RPMI7951 (cell line): Measurements from ENCODE around the gene PTH2. TPM values are rescaled to one million over a fixed set of nuclear protein-coding genes. Genes with fewer than 3 reads are reported as not detected.
"Not testable (repeated sequence)": the region's sequence is repeated elsewhere in the genome, so short reads cannot be mapped to it uniquely, and the experiment has no call there.

ENCODE experiments used
- DNase-seq: peaks from one replicate; pipeline ENCODE4 v3.0.0-alpha.2; 2012; ENCODE audit warnings: low read depth
- total RNA-seq: library from RNA; depleted of rRNA; stranded (reverse); fragments of >200 nt; shearing (Covaris generic); gene quantifications from 2 replicates; pipeline ENCODE4 v1.2.3, GENCODE V29; 2014; rRNA removed

PTH2 gene
- not detected in 2 replicates for total RNA-seq

- DNase-seq: no peak
Measured at GRCh38 chr19:49423071-49423984, at the start of gene PTH2. Gene PTH2, minus strand, starts transcription at chr19:49423441. Its CDS starts 102 bp downstream, at chr19:49423339.

GRCh38 chr19:49472936-49473335 lies 49.7 kb upstream of the PTH2 start:
- DNase-seq: no peak

- no peak for DNase-seq
Measured at GRCh38 chr19:49470615-49470978, 47.4 kb upstream of the PTH2 start.

GRCh38 chr19:49469828-49470614 lies 46.8 kb upstream of the PTH2 start:
- peak; percentile 64 for DNase-seq

GRCh38 chr19:49468746-49469447 lies 45.7 kb upstream of the PTH2 start:
- DNase-seq: peak; percentile 67

GRCh38 chr19:49468199-49468598 lies 45.0 kb upstream of the PTH2 start:
- DNase-seq: no peak

GRCh38 chr19:49465371-49465770 lies 42.1 kb upstream of the PTH2 start:
- no peak for DNase-seq

- DNase-seq: no peak
Measured at GRCh38 chr19:49463960-49464740, 40.9 kb upstream of the PTH2 start.

- no peak for DNase-seq
Measured at GRCh38 chr19:49462492-49462891, 39.3 kb upstream of the PTH2 start.

- DNase-seq: no peak
Measured at GRCh38 chr19:49461656-49462055, 38.4 kb upstream of the PTH2 start.

GRCh38 chr19:49461130-49461529 lies 37.9 kb upstream of the PTH2 start:
- DNase-seq: not testable (repeated sequence)

- no peak for DNase-seq
Measured at GRCh38 chr19:49459388-49459787, 36.1 kb upstream of the PTH2 start.

GRCh38 chr19:49458567-49458903 lies 35.3 kb upstream of the PTH2 start:
- no peak for DNase-seq

- no peak for DNase-seq
Measured at GRCh38 chr19:49456326-49456725, 33.1 kb upstream of the PTH2 start.

GRCh38 chr19:49455773-49456172 lies 32.5 kb upstream of the PTH2 start:
- DNase-seq: no peak

GRCh38 chr19:49453757-49454240 lies 30.6 kb upstream of the PTH2 start:
- no peak for DNase-seq

GRCh38 chr19:49453013-49453756 lies 29.9 kb upstream of the PTH2 start, which contains the start of gene ALDH16A1:
Gene ALDH16A1, plus strand, starts transcription at chr19:49453225. Its CDS starts 107 bp downstream, at chr19:49453332.
- peak; percentile 98 for DNase-seq

GRCh38 chr19:49451430-49452181 lies 28.4 kb upstream of the PTH2 start, which contains the start of gene PIH1D1:
Gene PIH1D1, minus strand, starts transcription at chr19:49451814. Its CDS starts 240 bp downstream, at chr19:49451574.
- DNase-seq: peak; percentile 100

- DNase-seq: no peak
Measured at GRCh38 chr19:49450405-49450804, 27.2 kb upstream of the PTH2 start.

- DNase-seq: no peak
Measured at GRCh38 chr19:49448432-49448786, 25.2 kb upstream of the PTH2 start.
